RCC 7860 (cell line): ENCODE results near the gene TMEM270.
"Not testable (repeated sequence)": the region's sequence is repeated elsewhere in the genome, so short reads cannot be mapped to it uniquely, and the experiment has no call there.

Source experiments
- DNase-seq: peaks from one replicate; pipeline ENCODE4 v3.0.0-alpha.2; 2015; ENCODE audit warnings: low spot score
- FAIRE-seq: peaks from 2 replicates; lab custom pipeline; 2012; peaks lifted over from hg19 to GRCh38; lab: Jason Lieb, UNC

Gene TMEM270

DNA sequence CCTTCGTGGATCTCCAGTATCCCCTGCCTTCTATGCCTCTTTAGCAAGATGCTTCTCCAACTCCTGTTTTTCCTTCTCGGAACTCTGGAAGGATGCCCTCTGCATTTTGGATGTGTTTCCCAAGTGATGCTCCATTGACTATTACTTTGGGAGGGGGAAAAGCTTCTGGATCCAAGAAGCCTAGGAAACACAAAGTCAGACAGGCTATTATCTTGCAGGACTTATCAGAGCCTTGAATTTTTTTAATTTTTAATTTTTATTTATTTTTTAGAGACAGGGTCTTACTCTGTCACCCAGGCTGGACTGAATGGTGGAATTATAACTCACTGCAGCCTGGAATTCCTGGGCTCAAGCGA, 21.1 kb downstream of the TMEM270 start:
- DNase-seq (no peak), FAIRE-seq (no peak)

DNA sequence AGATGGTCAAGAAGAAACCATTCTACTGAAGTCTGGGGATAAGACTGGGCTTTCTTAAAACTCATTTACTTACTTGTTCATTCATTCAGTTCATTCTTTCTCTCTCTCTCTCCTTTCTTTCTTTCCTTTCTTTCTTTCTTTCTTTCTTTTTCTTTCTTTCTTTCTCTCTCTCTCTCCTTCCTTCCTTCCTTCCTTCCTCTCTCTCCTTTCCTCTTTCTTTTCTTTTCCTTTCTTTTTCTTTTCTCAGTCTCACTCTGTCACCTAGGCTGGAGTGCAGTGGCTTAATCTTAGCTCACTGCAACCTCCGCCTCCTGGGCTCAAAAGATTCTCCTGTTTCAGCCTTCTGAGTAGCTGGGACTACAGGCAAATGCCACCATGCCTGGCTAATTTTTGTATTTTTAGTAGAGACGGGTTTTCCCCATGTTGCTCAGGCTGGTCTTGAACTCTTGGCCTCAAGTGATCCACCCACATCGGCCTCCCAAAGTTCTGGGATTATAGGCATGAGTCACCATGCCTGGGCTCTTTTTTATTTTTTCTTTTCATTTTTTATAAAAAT, 24.0 kb downstream of the TMEM270 start:
- FAIRE-seq, DNase-seq: not testable (repeated sequence)

DNA sequence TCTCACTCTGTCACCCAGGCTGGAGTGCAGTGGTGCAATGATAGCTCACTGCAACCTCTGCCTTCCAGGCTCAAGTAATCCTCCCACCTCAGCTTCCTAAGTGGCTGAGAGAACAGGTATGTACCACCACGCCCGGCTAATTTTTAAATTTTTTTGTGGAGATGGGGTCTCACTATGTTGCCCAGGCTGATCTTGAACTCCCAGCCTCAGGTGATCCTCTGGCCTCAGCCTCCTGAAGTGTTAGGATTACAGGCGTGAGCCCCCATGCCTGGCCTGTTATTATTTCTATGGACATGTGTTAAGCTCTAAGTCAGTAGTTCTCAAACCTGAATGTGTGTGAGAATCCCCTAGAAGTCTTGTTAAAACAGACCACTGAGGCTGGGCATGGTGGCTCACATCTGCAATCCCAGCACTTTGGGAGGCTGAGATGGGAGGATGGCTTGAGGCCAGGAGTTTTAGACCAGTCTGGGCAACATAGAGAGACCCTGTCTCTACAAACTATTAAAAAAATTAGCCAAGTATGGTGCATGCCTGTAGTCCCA, 24.5 kb downstream of the TMEM270 start:
- FAIRE-seq (no peak), DNase-seq (no peak)

DNA sequence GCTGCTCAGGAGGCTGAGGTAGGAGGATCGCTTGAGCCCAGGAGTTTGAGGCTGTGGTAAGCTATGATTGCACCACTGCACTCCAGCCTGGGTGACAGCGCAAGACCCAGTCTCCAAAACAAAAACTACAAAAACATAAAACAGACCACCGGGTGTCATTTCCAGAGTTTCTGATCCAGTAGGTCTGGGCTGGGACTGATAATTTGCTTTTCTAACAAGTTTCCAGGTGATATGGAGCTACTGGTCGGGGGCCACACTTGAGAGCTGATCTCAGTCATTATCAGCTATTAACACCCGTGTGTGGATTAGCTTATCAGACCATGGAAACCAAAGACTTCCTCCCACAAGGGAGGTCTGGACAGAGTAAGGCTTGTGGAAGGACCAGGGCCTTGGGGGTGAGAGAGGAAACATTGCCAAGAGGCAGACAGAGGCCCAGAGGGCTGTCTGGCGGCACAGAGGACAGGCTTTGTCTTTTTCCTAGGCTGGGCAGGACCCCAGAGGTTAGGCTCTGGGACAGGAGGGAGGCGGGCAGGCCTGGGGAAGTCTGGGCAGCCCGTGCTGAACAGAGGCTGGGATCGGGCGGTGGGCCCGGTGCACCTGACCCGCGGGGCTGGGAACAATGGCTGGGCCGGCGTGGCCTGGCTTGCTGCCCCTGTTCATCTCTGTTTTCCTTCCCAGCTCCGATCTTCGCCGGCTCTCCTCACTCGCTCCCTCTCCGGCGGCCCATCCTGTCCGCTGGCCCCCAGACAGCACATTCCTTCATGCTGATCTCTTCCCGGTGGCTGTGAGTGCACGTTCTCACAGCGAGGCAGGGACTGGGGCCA, 25.2 kb downstream of the TMEM270 start:
- DNase-seq (no peak), FAIRE-seq (no peak)

DNA sequence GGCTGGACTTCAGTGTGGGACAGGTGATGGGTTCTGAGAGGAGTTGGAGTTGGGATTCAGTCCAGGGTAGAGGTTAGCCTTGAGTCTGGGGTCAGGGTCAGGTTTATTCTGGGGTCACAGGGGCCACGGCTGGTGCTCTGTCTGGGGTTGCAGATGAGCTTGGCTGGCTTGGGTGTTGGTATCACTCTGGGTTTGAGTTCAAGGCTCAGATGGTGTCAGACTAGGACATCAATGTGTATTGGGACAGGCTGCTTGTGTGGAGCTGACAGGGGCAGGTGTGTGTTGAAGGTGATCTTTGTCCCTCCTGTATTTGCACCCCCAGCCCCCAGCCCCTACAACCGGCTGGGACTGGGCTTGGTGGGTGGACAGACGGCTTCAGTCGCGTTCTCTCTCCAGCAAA, 26.8 kb downstream of the TMEM270 start:
- FAIRE-seq (no peak), DNase-seq (no peak)

DNA sequence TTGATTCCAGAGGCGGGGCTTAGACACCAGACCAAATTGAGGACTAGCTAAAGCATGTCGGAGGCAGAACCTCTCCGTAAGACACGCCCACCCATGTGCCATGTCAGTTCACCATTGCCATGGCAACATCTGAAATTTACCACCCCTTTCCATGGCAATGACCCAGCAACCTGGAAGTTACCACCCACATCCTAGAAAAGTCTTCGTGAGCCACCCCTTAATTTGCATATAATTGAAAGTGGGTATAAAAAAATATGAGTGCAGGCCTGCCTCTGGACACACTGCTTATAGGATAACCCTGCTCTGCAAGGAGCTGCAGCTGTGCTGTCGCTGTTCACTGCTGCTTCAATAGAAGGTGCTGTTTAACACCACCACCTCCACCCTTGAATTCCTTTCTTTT, 28.0 kb downstream of the TMEM270 start:
- DNase-seq = no peak

DNA sequence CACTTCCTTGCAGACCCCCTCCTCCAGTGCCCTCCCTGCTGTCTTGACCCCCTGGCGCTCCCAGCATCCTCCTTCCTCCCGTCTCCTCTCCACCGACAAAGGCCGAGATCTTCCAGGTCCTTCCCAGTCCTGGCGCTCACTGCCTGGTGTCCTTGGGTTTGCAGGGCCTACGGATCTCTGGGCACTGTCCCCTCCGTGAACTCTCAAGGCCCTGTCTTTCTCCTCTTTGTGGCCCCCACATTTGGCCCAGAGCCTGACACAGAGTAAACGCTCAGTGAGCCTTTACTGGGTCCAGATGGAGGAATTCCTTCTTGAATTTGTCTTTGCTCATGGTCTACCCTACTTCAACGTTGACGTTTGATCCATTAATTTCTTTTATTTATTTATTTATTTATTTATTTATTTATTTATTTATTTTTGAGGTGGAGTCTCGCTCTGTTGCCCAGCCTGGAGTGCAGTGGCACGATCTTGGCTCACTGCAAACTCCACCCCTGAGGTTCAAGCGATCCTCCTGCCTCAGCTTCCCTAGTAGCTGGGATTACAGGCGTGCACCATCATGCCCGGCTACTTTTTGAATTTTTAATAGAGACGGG, 29.7 kb downstream of the TMEM270 start:
- FAIRE-seq (no peak), DNase-seq (no peak)

More for the DNA sequence above, 28.0 kb downstream of the TMEM270 start:
- no peak for FAIRE-seq

DNA sequence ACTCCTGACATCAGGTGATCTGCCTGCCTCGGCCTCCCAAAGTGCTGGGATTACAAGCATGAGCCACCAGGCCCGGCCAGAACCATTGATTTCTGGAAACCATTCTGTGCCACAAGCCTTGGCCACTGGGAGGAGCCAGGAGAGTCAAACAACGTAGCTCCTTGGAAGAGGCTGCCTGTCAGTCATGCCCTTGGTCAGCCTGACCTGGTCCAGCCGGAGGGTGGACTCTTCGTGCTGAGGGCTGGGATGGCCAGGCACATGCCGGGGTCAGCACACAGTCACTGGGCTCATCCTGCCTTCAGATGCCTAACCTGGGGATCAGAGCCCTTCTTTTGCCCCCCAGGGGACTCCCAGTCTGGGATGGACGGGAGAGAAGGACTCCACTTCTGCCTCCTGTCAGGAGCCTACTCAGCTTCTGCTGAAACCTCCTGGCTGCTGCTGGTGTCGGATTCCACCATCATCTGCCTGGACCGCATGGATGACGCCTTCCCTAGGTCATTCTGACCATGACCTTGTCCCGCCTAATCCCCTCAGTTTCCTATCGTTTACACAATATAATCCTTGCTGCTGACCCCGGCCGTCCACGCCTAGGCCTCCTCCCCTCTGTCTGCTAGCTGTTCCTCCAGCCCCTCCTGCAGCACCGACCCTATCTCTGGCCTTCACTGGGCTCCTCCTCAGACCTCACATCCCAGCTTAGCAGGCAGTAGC, 30.4 kb downstream of the TMEM270 start:
- no peak for DNase-seq

DNA sequence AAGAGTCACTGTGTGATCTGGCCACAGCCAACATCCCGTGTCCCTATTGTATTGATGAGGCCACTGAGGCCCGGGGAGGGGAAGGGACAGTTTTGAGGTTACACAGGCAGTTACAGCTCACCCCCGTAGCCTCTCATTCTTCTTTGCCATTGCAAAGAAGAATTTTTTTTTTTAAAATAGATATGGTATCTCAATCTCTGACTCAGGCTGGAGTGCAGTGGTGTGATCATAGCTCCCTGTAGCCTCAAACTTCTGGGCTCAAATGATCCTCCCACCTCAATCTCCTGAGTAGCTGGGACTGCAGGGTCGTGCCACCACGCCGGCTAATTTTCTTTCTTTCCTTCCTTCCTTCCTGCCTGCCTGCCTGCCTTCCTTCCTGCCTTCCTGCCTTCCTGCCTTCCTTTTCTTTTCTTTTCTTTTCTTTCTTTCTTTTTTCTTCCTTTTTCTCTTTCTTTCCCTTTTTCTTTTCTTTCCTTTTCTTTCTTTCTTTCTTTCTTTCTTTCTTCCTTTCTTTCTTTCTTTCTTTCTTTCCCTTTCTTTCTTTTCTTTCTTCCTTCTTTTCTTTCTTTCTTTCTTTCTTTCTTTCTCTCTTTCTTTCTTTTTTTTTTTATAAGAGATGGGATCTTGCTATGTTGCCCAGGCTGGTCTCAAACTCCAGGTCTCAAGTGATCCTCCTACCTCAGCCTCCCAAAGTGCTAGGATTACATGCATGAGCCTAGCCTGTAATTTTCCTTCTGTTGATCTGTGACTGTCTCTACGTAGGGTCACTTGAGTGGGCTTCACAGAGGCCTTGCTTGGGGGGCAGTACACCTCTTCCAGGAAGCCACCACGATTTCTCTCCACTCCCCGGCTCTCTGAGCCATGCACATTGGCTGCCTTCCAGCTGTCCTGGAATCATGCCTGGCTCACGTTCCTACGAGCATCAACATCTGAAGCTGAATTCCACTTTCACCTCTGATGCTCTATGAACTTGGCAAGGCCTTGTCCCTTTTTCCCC, 31.3 kb downstream of the TMEM270 start:
- DNase-seq (peak; percentile 64), FAIRE-seq (no peak)

More for the DNA sequence above, 30.4 kb downstream of the TMEM270 start:
- FAIRE-seq = no peak

DNA sequence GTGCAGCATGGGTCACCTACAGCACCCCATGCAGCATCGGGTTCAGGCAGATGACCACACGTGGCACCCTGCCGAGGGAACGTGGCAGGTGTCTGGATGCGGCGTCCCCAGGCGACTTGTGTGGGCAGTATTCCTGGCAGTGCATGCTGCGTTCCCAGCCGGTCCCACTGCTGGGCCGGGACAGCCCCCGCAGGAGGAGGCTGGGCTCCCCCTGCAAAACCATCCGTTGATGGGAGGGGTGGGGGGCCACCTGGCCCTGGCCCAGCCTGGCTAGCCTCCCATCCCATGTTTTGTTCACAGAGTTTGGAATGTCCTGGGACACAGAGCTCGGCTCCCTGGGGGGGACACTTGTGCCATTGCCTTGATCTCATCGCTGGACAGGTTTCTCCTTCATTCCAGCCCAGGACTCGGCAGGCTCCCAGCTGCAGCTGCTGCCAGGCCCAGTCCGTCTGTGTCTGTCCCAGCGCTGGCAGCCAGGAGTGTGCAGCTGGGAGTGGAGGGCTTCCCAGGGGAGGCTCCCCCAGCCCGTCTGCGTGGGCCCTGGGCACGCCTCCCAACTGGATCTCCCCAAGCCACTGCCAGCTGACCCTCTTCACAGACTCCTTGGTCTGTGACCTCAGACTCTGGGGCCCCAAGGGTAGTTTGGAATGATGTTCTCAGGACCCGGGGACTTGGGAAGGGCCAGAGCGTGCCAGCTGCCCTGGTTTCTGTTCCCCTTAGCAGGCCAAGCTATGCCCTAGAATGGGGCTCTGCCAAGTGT, 32.6 kb downstream of the TMEM270 start:
- FAIRE-seq (no peak), DNase-seq (no peak)

DNA sequence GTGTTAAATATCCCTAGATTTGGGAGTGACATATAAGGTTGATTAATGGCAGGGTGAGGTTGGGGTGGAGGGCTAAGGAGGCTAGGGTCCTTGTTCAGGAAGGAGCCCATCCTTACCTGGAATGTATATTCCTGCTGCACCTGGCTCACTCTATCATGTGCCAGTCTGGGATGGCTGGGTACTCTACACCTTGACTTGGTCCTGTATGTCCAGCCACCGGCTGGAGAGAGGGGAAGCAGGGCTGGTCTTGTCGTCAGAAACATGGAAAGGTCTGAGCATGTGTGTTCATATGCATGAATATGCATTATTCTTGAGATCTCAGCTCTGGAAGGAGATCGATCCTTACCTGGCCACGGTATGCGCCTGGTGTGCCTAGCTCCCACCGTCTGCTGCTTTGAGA, 33.2 kb downstream of the TMEM270 start:
- no peak for DNase-seq

DNA sequence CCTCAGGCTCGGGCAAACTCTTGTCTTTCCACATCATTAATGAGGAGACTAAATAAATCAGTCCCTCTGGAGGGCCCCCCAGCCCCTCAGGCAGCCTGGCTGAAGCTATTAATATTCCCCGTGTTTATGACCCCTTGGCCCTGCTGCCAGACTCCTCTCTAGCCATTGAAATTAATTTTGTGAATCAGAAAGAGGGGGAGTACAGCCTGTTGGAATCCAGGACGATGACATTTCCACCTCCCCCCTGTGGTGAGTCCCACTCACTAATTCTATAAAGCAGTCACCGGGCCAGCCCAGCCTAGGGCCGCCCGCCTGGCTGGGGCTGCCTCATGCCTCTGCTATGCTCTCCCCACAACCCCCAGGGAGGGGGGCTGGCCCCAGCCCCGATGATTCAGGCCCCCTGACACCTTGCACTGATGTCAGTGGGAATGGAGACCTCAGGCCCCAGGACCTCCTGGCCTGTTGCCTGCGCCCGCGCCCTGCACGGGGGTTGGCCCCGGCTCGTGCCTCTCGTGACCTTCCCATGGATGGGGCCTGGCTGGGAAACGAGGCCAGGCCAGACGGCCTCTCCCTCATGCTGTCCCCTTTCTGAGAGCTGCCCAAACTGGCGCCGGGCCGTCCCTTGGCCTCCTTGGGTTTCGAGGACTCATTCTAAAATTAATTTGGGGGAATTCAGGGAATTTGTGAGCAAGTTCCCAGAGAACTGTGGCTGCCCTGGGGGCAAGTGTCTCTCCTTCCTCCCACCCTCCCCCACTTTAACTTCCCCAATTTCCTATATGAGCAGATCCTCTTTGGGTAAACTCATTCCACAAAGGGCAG, 34.0 kb downstream of the TMEM270 start:
- peak; percentile 97 for FAIRE-seq

More for the DNA sequence above, 33.2 kb downstream of the TMEM270 start:
- FAIRE-seq = no peak

DNA sequence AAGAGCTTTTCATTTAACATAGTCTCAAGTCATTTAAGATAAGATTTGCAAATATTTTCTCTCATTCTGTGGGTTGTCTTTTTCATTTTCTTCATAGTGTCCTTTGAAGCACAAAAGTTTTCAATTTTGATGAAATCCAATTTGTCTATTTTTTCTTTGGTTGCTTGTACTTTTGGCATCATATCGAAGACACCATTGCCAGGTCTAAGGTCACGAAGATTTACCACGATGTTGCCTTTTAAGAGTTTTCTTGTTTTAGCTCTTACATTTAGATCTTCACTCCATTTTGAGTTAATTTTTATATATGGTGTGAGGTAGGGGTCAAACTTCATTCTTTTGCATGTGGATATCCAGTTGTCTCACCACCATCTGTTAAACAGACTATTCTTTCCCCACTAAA, 34.7 kb downstream of the TMEM270 start:
- peak; percentile 10 for DNase-seq
- no peak for FAIRE-seq

More for the DNA sequence above, 34.0 kb downstream of the TMEM270 start:
- peak; percentile 99 for DNase-seq

DNA sequence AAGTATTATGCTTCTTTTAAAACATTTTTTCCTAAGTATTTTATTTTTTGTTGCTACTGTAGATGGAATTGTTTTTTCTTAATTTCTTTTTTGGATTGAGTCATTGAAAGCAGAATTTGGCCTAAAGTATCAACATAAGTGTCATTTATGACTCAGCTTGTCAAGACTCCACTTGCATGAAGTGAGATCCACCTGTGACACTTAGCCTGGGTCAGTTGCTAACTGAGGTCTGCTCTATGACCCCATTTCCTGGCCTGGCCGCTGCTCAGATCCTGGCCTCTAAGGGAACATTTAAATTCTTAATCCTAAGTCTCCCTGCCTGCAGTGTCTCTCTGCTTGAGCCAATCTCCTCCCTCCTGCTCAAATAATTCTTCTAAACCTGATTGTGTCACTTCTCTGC, 35.5 kb downstream of the TMEM270 start:
- FAIRE-seq (peak; percentile 75), DNase-seq (peak; percentile 66)

DNA sequence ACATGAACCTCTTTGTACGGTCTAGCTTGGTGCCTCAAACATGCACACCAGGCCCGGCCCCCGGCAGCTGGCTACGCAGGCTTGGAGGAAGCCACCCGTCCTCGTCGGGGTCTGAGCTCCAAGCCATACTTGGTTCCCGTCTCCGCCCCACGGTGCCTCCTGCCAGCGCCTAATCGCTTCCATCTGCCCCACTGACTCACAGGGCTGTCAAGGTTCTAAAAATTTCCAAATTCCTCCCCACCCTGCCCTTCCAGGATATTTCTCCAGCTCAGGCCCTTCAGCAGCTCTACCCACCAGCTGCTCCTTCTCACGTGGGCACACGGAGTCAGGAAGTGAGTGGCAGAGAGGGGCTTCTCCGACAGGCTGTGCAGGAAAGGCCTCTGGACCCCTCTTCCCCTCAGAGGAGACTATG, 38.8 kb downstream of the TMEM270 start:
- no peak for DNase-seq
- no peak for FAIRE-seq

DNA sequence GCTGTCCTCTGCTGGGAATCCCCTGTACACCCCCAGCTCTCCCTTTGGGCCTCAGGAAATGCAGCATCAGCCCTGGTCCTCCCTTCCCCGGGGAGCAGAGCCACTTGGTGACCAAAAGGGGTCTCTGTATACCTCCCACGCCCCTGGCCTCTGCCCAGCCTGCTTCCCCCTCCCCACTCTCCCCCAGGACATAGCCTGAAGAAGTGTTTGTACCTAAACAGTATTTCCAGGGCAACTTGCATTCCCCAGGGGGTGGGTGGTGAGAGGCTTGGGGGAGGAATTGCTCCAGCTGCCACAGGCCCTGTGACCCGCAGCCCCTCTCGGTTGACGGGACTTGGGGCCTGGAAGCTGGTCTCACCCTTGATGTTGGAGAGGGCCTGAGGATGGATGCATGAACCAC, 39.3 kb downstream of the TMEM270 start:
- FAIRE-seq (no peak), DNase-seq (no peak)

DNA sequence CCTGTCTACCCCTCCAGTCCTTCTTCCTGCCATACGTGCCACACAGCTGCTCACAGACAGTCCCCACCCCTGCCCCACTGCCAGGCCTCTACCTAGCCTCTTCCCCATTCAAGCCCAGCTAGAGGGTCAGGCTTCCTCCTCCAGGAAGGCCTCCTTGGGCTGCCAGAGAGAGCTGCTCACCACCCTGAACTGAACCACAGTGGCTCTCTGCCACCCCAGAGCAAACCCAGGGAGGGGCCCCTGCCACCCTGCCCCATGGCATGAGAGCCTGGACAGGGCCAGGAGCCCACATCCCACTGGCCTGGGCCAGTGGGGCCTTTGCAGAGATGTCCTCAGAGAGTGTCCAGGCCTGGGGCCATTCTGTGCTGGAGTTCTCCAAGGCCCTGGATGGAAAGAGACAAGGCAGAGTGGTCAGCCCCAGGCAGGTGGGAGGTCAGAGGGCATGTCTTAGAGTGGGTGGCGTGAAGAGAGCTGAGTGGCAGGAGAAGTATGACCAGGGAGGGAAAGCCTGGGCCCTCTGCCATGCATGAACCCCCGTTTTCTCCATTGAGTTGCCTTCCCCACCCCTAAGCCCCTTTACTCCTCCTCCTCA, 40.4 kb downstream of the TMEM270 start:
- FAIRE-seq = no peak

More for the DNA sequence above, 40.4 kb downstream of the TMEM270 start:
- no peak for DNase-seq
